Ascending aorta (tissue), 2 donors: ENCODE measurements around the gene SLC19A1. TPM values are rescaled to one million over a fixed set of nuclear protein-coding genes. Genes with fewer than 3 reads are reported as not detected.

Experiments used
- DNase-seq, 2 donors: peaks; one replicate each; pipeline ENCODE4 v3.0.0-alpha.2; 2019; ENCODE audit warnings: low spot score in 2 of 2
- H3K27ac ChIP-seq, 2 donors: fragments of 200-600 bp; sonication (generic); one replicate each; pipeline ENCODE4 v1.5.1; 2016 to 2017; ENCODE audit warnings: mild to moderate bottlenecking in 1 of 2
- H3K27me3 ChIP-seq: fragments of 200-600 bp; sonication (generic); one replicate; pipeline ENCODE4 v1.5.1; 2017
- H3K36me3 ChIP-seq, 2 donors: fragments of 200-600 bp; sonication (generic); one replicate each; pipeline ENCODE4 v1.5.1; 2016
- H3K4me1 ChIP-seq, 2 donors: fragments of 200-600 bp; sonication (generic); one replicate each; pipeline ENCODE4 v1.5.1; 2016 to 2017; ENCODE audit warnings: mild to moderate bottlenecking in 1 of 2
- H3K4me3 ChIP-seq, 2 donors: fragments of 200-600 bp; sonication (generic); one replicate each; pipeline ENCODE4 v1.5.1; 2016 to 2017; ENCODE audit warnings: mild to moderate bottlenecking in 1 of 2
- H3K9me3 ChIP-seq, 2 donors: fragments of 200-600 bp; sonication (generic); one replicate each; pipeline ENCODE4 v1.5.1; 2016
- CTCF ChIP-seq, 3 experiments: fragments of 200-600 bp in 2 of 3; fragments of 450-650 bp in 1 of 3; sonication (generic) in 2 of 3; IDR thresholded peaks; one replicate each; pipeline ENCODE4 v1.5.1; 2016 to 2019; ENCODE audit warnings: antibody characterized with exemption in 3 of 3, mild to moderate bottlenecking in 1 of 3, moderate library complexity in 1 of 3
- intact Hi-C: fragments of 100-400 bp; cut with DNase I; formaldehyde crosslinking; loops from one replicate; pipeline ENCODE4 v1.15.1; 2023
- total RNA-seq: library from RNA; depleted of rRNA; stranded (reverse); fragments of >200 nt; gene quantifications from one replicate; pipeline ENCODE4 v1.1.0, GENCODE V29; 2016

Gene SLC19A1
- total RNA-seq, 1 donor from 2014 or later: 8.4 TPM

GRCh38 chr21:45482899-45483821 is 59.1 kb downstream of the SLC19A1 start:
- Histone ChIP-seq H3K4me3 (peak overlapping the region in 1 of 2 donors; percentile 29), H3K27me3 (no peaks in the 10 kb centered on the region), H3K9me3 (no peaks in the 10 kb centered on the region), H3K4me1 (no peaks in the 10 kb centered on the region), H3K36me3 (peaks cover 55 to 84% of the 10 kb centered on the region in 2 donors), H3K27ac (peak overlapping the region in 1 of 2 donors; percentile 52)
- intact Hi-C loops: no loop called here
- no peak for TF ChIP-seq CTCF (IDR thresholded peaks at IDR 0.05)
- no peak for DNase-seq

- no peaks in the 10 kb centered on the region for H3K27me3 ChIP-seq
- H3K27ac ChIP-seq: peak overlapping the region in 1 of 2 donors; percentile 52
- DNase-seq: no peak
- H3K9me3 ChIP-seq: no peaks in the 10 kb centered on the region
- H3K4me3 ChIP-seq: no peak overlapping the region
- no peak for TF ChIP-seq CTCF (IDR thresholded peaks at IDR 0.05)
- peaks cover 3 to 5% of the 10 kb centered on the region in 2 donors for H3K4me1 ChIP-seq
- peaks cover 52 to 84% of the 10 kb centered on the region in 2 donors for H3K36me3 ChIP-seq
- intact Hi-C loops: no loop called here
Observed at GRCh38 chr21:45481977-45482898, 60.0 kb downstream of the SLC19A1 start.

GRCh38 chr21:45481566-45481965 is 60.7 kb downstream of the SLC19A1 start:
- intact Hi-C loops: no loop called here
- no peaks in the 10 kb centered on the region for H3K9me3 ChIP-seq
- no peak for TF ChIP-seq CTCF (IDR thresholded peaks at IDR 0.05)

DNA sequence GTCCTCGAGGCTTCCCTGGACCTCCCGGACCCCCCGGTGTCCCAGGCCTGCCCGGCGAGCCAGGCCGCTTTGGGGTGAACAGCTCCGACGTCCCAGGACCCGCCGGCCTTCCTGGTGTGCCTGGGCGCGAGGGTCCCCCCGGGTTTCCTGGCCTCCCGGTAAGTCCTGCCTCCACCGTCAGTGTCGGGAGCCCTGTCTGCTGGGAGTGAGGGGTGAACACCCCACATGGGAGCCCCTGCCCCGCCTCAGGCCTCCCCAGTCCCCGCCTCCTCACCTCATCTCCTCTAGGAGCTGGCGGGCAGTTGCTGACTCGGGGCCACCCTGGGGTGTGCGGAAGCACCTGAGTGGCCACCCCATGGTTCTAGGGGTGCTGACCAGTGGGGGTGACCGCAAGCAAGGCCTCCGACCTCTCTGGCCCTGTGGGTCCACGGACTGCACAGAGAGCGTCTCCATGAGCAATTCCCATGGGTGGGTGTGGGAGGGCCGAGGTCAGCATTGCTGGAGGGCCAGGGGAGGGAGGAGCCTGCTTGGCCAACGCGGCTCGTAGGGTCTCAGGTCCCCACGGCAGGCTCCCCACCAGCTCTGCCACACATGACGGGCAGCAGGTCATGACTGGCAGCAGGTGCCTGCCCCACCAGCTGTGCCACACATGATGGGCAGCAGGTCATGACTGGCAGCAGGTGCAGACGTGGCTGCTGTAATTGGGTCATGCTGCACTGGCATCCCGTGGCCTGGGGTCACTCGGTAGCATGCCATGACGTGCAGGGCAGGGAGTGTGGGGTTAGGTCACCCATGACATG is 61.3 kb downstream of the SLC19A1 start:
- DNase-seq: no peak
- Histone ChIP-seq H3K27ac (no peak overlapping the region), H3K27me3 (no peaks in the 10 kb centered on the region), H3K36me3 (peaks cover 54 to 85% of the 10 kb centered on the region in 2 donors), H3K4me3 (no peak overlapping the region), H3K9me3 (no peaks in the 10 kb centered on the region), H3K4me1 (peaks cover 3 to 5% of the 10 kb centered on the region in 2 donors)
- intact Hi-C loops: no loop called here
- TF ChIP-seq CTCF (IDR thresholded peaks at IDR 0.05): no peak

More at GRCh38 chr21:45481566-45481965, 60.7 kb downstream of the SLC19A1 start:
- peaks cover 3 to 5% of the 10 kb centered on the region in 2 donors for H3K4me1 ChIP-seq
- no peaks in the 10 kb centered on the region for H3K27me3 ChIP-seq
- no peak for DNase-seq
- H3K27ac ChIP-seq: no peak overlapping the region
- peaks cover 50 to 82% of the 10 kb centered on the region in 2 donors for H3K36me3 ChIP-seq
- H3K4me3 ChIP-seq: no peak overlapping the region
